Measurements from ENCODE around the gene PVALB. TPM values are rescaled to one million over a fixed set of nuclear protein-coding genes. Genes with fewer than 3 reads are reported as not detected.

The PVALB gene
- total RNA-seq, 1 experiment from 2014 or later = not detected

GRCh38 chr22:36778020-36778419 lies 38.8 kb downstream of the PVALB start:
- ATAC-seq (no peak), DNase-seq (ENCODE audit: low read depth, low spot score) (no peak)
- RAD21 ChIA-PET (ENCODE audit: low non-redundant PET in 1 of 2, low total read pairs in 2 of 2, uncharacterized antibody in 2 of 2, unreplicated experiment in 2 of 2) = interaction anchor here in 1 of 2 experiments (0.6 kb wide), 1 partner anchor 365 kb away, joined by 3 read pairs; no protein-coding TSS in a partner anchor
- BruUV-seq (replicated peaks) = no TSS peak
- H3K79me2 ChIP-seq (ENCODE audit: insufficient read depth, low read length) = no peaks in the 10 kb centered on the region
- H3K4me3 ChIP-seq (replicated peaks in 1 of 2; ENCODE audit: low read depth in 1 of 2, low read length in 2 of 2) = no peak overlapping the region
- H4K20me1 ChIP-seq (ENCODE audit: insufficient read depth) = no peaks in the 10 kb centered on the region
- H3K4me2 ChIP-seq (ENCODE audit: low read length) = no peak overlapping the region
- H3K36me3 ChIP-seq (ENCODE audit: control insufficient read depth in 1 of 2, insufficient read depth in 2 of 2, low read length in 2 of 2) = no peaks in the 10 kb centered on the region
- CTCF ChIA-PET = no interaction called here
- no peaks in the 10 kb centered on the region for H3K9me3 ChIP-seq (ENCODE audit: control insufficient read depth in 1 of 2, insufficient read depth in 1 of 2, low read depth in 1 of 2, low read length in 2 of 2)
- H3K9me2 ChIP-seq (ENCODE audit: insufficient read depth) = no peaks in the 10 kb centered on the region
- POLR2A ChIA-PET = no interaction called here
- H3K27me3 ChIP-seq (ENCODE audit: insufficient read depth, low read length) = no peaks in the 10 kb centered on the region
- no peak overlapping the region for H3K9ac ChIP-seq (ENCODE audit: low read length)
- no peak overlapping the region for H2AFZ ChIP-seq (ENCODE audit: low read depth, low read length, poor library complexity, severe bottlenecking)
- no peak overlapping the region for H3K27ac ChIP-seq (ENCODE audit: low read depth, low read length)
- H3K4me1 ChIP-seq (ENCODE audit: control insufficient read depth in 1 of 2, insufficient read depth in 2 of 2, low read length in 2 of 2) = peaks cover 7 to 30% of the 10 kb centered on the region in 2 experiments
- no peak for TF ChIP-seq CBX3 (IDR thresholded peaks at IDR 0.05; ENCODE audit: low read depth)
- no peak for TF ChIP-seq REST (IDR thresholded peaks at IDR 0.05; ENCODE audit: low read depth)
- TF ChIP-seq EZH2phosphoT487 (IDR thresholded peaks at IDR 0.05; ENCODE audit: borderline replicate concordance) = no peak
- TF ChIP-seq ATF3 (IDR thresholded peaks at IDR 0.05) = no peak
- no peak for TF ChIP-seq CEBPB (IDR thresholded peaks at IDR 0.05; ENCODE audit: low read depth)
- TF ChIP-seq SRF (IDR thresholded peaks at IDR 0.05; ENCODE audit: low read depth) = no peak
- TF ChIP-seq JUND (IDR thresholded peaks at IDR 0.05) = no peak
- TF ChIP-seq MAX (IDR thresholded peaks at IDR 0.05) = no peak
- TF ChIP-seq RAD21 (IDR thresholded peaks at IDR 0.05; ENCODE audit: low read depth) = no peak
- no peak for TF ChIP-seq ZNF274 (IDR thresholded peaks at IDR 0.05; ENCODE audit: low read depth, low read length)
- TF ChIP-seq FOSL1 (IDR thresholded peaks at IDR 0.05; ENCODE audit: low read depth) = no peak
- no peak for TF ChIP-seq CTCF (IDR thresholded peaks at IDR 0.05 in 2 of 3, conservative IDR thresholded peaks at IDR 0.05 in 1 of 3; ENCODE audit: borderline replicate concordance in 1 of 3, insufficient read depth in 1 of 3, low read depth in 2 of 3, low read length in 2 of 3)
- no peak for TF ChIP-seq ZFX (IDR thresholded peaks at IDR 0.05)
- TF ChIP-seq EZH2 (IDR thresholded peaks at IDR 0.05) = no peak
- intact Hi-C loops (cut with micrococcal nuclease) = no loop called here

Measured in HCT116 (cell line).